GM12873 (cell line): ENCODE measurements around the gene STUB1.

Experiments used
- CTCF ChIP-seq: IDR thresholded peaks from 2 replicates; pipeline ENCODE4 v1.5.1; 2012; ENCODE audit warnings: low read depth, mild to moderate bottlenecking, moderate library complexity, low read length, control low read depth; ENCODE audit not compliant: insufficient read depth; ENCODE audit errors: missing control alignments

The STUB1 gene

GRCh38 chr16:700684-701584 is 20.7 kb downstream of the STUB1 start:
- no peak for TF ChIP-seq CTCF

- no peak for TF ChIP-seq CTCF
Observed at GRCh38 chr16:702341-702740, 22.1 kb downstream of the STUB1 start.

DNA sequence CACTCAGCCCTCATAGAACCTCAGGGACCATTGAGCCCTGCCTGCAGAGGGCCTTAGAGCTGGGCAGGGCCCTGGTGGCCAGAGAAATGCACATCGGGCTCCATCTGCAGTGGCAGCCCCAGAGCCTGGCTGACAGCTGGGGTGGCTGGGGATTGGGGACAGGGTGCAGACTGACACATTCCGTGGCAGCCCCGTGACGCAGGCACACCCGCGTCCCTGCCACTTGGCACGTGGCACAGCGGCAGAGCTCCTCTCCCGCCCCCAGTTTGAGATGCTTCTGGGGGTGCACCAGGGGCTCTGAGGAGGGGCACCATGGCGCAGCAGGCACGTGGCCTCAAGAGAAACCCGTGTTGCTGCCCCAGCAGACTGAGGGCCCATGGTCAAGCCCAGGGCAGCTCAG is 23.2 kb downstream of the STUB1 start:
- TF ChIP-seq CTCF, result no peak

DNA sequence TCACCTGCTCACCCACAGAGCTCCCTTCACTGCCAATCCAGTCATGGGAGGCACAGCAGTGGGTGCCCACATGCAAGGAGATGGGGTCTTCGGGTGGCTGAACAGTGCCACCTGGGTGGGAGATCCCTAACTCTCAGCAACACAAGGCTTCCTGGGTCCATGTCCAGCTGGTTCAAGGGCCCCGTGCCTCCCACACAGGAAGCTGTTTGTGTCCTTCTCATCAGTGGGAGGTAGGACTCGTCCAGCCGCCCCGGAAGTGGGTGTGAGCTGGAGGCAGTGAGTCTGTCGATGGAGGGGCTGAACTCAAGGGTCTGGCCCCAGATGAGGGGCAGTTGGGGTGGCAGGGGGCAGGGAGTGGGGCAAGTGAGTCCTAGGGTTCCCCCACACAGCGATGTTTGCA is 23.8 kb downstream of the STUB1 start:
- TF ChIP-seq CTCF, result no peak

- no peak for TF ChIP-seq CTCF
Observed at GRCh38 chr16:704552-705380, 24.6 kb downstream of the STUB1 start.

DNA sequence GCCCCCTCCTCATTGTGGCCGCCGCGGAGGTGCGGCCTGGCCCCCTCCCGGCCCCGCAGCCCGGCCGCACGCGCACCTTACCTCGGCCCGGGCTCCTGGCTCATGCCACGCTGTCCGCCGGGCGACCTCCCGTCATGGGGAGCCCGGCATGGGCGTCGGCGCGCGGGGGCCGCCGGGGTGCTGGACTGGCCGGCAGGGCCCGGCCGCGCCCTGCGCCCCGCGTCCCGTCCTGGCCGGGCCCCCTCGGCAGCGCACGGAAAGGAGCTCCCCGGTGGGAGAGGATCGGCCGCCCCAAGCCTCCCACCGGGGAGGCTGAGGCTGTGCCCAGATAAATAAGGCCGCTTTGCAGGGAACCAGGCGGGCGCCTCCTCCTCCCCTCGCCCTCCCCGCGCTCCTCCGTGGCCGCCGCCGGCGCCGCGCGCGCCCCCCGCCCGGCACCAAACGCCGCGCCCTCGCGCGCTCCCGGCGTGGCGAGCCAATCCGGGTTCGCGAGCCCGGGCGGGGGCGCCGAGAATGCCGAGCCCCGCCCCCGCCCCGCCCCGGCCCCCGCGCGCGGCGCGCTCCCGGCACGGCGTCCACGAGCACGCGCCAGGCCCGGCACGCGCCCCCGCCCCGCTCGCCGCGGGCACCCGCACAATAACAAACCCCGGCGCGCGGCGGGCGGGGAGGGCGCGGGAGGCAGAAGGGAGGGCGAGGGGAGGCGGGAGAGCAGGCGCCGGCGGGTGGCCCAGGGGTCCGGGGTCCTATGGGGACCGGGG is 25.4 kb downstream of the STUB1 start, which contains the start of gene FBXL16:
FBXL16 (minus strand) TSS at position 371 of the 758 bp plus-strand sequence. CDS start 8,396 bp downstream, outside the sequence.
- TF ChIP-seq CTCF, result no peak
